GM19035 (cell line): ENCODE results near the gene FLT3.
"Not testable (repeated sequence)": the region's sequence is repeated elsewhere in the genome, so short reads cannot be mapped to it uniquely, and the experiment has no call there.

Experiments
- ATAC-seq: cut with Tn5 transposase; IDR thresholded peaks from one replicate; pipeline ENCODE4 v1.9.1; 2021; ENCODE audit not compliant: unreplicated experiment

Gene FLT3

GRCh38 chr13:28101886-28102285 is 1.5 kb upstream of the FLT3 start:
- not testable (repeated sequence) for ATAC-seq

- no peak for ATAC-seq
Observed at GRCh38 chr13:28099396-28100149, 803 bp downstream of the FLT3 start.

GRCh38 chr13:28097503-28097902 is 2.9 kb downstream of the FLT3 start:
- ATAC-seq, result no peak

GRCh38 chr13:28094306-28094705 is 6.1 kb downstream of the FLT3 start:
- ATAC-seq, result no peak

GRCh38 chr13:28093881-28094280 is 6.5 kb downstream of the FLT3 start:
- ATAC-seq, result no peak

- ATAC-seq, result no peak
Observed at GRCh38 chr13:28092431-28092830, 7.9 kb downstream of the FLT3 start.

- ATAC-seq, result no peak
Observed at GRCh38 chr13:28089065-28089464, 11.3 kb downstream of the FLT3 start.

GRCh38 chr13:28077820-28078219 is 22.6 kb downstream of the FLT3 start:
- ATAC-seq, result not testable (repeated sequence)

GRCh38 chr13:28077231-28077630 is 23.1 kb downstream of the FLT3 start:
- ATAC-seq, result no peak

- no peak for ATAC-seq
Observed at GRCh38 chr13:28071424-28071823, 29.0 kb downstream of the FLT3 start.

GRCh38 chr13:28067491-28067890 is 32.9 kb downstream of the FLT3 start:
- no peak for ATAC-seq

- no peak for ATAC-seq
Observed at GRCh38 chr13:28058866-28059613, 41.3 kb downstream of the FLT3 start.

- peak; percentile 60 for ATAC-seq
Observed at GRCh38 chr13:28056970-28057712, 43.2 kb downstream of the FLT3 start.

- ATAC-seq, result no peak
Observed at GRCh38 chr13:28056426-28056825, 44.0 kb downstream of the FLT3 start.

GRCh38 chr13:28055357-28055756 is 45.0 kb downstream of the FLT3 start:
- no peak for ATAC-seq

- ATAC-seq, result no peak
Observed at GRCh38 chr13:28052945-28053344, 47.4 kb downstream of the FLT3 start.

- peak; percentile 44 for ATAC-seq
Observed at GRCh38 chr13:28049880-28050875, 50.2 kb downstream of the FLT3 start.

- ATAC-seq, result no peak
Observed at GRCh38 chr13:28049215-28049614, 51.2 kb downstream of the FLT3 start.

- ATAC-seq, result no peak
Observed at GRCh38 chr13:28048768-28049167, 51.6 kb downstream of the FLT3 start.

- peak; percentile 88 for ATAC-seq
Observed at GRCh38 chr13:28047757-28048388, 52.5 kb downstream of the FLT3 start.
